Colon (tissue), 2 donors: Measurements from ENCODE around the gene GTF2F1.
"Not testable (repeated sequence)": the region's sequence is repeated elsewhere in the genome, so short reads cannot be mapped to it uniquely, and the experiment has no call there.

Experiments
- FAIRE-seq: peaks from 2 replicates; lab custom pipeline; 2012; peaks lifted over from hg19 to GRCh38; lab: Jason Lieb, UNC
- donor health status: control.
- donor health status: control.

The GTF2F1 gene

DNA sequence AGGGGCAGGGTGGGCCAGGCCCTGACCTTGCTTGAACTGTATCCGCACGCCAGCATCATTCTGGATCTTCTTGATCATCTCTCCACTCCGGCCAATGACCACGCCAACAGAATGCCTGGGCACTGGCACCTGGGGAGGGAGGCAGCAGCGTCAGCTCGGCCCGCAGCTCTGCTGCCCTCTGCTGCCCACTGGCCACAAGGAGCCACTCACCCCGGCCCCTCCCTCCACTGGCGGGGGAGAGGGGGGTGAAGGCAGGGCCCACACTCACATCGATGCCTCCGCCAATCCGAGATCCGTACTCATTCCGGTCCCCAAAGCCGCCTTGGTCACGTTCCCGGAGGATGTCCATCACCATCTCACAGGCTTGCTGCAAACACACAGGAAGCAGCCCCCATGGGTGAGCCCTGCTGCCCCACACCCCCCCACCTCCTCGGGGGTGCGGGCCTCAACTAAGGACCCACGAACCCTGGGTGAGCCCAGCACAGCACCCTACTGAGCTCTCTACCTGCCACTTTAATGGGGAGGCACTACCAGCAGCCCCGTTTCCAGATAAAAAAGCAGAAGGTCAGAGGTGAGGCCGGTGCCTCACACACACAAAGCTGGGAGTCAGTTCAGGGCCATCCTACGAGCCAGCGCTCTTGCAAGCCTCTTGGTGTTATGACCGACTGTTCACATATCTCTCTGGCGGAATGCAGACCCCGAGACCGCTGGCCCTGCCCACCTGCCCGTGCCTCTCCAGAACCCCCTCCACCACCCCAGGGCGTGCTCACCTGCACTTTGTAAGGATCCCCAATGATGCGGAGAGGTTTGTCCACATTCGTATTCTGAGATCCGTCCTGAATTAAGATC lies 25.0 kb upstream of the GTF2F1 start:
- no peak for FAIRE-seq

DNA sequence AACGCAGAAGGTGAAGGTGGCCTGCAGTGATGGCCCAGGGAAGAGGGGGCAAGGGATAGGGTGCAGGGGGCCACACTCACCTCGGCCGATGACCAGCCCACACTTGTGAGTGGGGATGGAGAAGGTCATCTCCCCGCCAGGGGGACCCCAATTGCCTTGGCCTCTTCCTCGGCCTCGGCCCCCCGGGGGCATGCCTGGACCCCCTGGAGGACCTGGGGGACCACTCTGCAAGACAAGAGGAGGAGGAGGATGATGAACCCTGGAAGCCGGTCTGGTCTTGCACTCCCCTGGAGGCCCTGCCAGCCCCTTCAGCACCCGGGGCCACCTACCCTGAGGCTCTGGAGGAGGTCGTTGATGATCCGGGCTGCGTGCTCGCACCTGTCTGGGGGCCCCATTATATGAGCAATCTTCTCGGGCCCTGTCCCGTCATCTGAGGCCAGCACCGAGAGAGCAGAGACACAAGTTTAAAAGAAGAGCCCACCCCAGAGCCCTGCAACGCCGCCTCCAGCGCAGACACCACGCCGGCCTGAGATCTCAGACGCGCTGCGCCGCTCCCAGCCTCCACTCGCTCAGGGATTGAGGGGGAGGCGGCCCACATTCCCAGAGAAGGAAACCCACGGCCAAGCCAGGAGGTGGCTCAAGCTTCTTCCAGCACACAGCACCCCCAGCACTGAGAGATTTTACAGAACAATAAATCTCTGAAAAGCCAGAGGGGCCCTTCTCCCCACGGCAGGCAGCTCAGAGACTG lies 23.9 kb upstream of the GTF2F1 start:
- no peak for FAIRE-seq

DNA sequence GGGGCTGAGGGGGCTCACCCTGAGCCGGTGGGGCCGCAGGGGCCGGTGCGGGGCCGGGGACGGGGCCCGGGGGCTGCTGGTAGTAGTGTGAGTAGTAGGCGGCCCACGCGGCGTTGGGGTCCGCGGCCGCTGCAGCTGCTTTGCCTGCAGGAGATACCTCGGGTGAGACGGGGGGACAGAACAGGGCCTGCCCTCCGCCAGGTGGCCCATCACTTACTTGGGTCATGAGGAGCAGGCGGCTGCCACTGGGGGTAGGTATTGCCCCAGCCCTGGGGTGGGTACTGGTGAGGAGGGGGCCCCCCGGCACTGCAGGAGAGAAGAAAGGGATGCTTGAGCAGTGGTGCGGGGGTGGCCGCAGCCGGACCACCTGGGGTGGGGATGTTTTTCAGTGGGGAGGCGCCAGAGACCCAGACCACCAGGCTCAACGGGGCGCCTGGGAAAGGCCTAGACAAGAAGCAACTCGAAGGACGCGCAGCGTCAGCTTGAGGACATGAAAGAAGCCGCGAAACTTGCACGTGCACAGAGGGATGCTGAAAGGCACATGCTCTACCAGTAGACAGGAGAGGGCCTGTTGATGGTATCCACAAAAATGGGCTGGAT lies 22.7 kb upstream of the GTF2F1 start:
- FAIRE-seq, result no peak

DNA sequence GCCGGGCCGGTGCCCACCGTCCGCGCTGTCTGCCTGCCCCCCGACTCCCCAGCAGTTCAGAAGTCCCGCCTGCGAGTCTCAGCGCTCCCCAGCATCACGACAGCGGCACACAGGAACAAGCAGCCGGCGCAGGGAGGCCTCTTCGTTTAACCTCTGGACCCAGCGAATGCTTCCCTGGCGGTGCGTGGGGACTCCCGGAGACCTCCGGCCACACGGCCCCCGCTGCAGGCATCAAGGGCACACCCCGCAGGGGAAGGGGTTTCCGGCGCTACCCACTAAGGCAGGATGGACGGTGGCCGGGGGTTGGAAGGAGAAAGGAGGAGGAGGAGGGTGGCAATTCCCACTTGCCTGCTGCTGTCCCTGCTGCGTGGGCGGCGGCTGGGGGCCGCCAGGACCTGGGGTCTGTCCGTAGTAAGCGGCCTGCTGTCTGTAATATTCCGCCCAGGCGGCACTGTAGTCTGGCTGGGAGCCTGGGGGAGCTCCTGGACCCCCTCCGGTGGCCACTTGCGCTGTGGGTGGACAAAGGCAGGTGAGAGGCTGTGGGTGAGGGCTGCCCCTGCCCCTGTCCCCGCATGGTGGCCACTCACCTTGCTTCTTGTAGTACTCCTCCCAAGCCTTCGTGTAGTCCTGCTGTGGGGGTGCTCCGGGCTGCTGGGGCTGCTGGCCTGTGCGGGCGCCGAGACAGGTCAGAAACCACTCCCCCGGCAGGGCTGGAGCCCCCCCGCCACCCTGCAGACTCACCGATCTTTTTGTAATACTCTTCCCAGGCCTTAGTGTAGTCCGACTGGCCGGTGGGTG lies 22.0 kb upstream of the GTF2F1 start:
- FAIRE-seq, result no peak

DNA sequence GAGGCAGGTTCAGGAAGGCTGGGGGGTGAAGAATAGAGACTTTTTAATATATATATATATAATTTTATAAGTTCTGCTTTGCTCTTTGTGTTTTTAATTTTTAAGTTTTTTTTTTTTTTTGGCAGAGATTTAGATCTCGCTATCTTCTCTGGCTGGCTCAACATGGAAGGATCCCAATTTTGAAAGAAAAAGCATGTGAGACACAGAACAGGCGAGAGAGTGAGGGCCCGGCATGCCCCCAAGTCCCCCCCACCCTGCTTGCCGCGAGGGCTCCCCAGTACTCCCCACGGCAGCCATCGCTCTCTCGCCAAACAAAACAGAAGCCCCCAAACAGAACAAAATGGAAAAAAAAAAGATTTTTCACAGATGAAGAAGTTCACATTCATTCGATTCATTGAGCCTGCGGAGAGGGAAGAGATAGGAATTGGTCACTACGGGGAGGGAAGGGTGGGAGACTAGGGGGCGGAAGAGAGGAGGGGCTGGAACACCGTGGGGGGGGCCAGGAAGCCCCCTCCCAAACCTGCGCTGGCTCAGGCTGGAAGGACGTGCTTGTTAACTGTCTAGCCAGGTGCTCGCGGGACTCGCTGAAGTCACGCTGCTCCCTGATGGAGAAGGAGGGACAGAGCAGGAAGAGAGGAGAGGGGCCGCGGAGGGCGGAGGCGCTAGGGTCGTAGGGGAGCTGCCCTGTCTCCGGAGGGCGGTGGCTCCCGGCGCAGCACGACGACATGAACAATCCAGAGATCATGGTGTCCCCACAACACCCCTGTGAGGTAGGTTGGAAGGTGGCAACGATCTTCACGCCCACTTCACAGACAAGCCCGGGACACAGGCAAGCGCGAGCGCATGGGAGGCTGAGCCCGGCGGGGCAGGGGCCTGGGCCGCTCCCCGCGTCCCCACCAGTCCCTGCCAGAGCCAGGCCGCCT lies 21.0 kb upstream of the GTF2F1 start:
- FAIRE-seq, result no peak

DNA sequence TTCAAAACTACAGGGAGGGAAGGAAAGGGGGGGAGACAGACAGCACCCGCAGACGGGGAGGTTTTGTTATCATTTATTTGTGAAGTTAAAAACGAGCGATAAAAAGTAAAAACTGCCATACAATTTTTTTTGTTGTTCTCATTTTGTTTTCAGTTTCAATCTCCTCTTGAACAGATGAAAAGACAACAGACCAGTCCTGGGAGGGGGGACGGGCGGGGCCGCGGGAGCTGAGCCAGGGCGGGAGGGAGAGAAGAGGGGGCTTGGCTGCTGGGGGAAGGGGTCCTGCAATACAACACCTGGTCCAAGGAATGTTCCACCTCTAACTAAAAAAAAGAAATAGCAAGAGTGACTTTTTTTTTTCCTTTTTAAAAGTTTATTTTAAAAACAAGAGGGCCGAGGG lies 20.3 kb upstream of the GTF2F1 start:
- FAIRE-seq, result no peak

DNA sequence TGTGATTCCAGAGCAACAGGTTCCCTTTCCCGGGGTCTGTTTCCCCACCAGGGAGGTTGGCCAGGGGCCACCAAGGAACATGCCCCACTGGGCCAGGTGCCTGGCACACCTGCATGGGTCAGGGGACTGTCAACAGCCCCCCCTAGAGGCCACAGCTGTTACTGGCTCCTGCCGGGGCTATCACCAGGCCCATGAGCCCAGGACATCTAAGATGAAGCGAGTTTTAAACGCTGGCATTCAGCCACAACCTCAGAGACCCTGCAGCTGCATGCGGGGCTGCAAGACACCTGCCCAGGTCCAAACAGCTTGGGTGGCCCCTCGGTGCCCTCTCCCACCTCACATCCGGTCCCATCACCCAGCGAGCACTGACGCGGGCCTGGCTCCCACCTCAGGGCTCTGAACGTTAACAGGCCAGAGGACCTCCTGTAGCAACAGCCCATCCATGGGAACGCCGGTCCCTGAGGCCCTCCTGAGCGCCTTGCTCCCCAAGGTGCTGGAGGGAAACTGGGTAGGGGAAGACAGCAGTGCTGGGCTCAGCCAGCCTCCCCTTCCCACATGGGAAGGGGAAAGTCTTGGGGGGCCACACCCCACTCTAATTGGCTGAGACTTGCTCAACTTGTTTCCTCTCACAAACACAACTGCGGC lies 19.6 kb upstream of the GTF2F1 start:
- no peak for FAIRE-seq

DNA sequence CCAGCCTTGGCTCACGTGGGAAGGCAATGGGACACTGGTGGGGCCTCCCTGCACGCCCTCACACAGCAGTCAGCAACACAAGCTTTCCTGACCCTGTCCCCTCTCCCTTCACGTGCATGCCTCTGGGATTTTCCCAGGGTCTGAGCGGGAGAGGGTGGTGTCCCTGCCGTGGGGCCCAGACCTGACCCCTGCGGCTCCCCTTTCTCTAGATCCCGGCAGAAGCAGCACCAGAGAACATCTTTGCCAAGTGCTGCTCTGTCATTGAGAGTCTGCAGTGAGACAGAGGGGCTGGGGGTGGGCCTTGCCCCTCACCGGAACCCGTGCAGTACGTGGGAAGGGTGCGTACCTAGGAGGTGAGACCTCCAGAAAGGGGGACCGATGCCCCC lies 19.1 kb upstream of the GTF2F1 start:
- FAIRE-seq, result no peak

DNA sequence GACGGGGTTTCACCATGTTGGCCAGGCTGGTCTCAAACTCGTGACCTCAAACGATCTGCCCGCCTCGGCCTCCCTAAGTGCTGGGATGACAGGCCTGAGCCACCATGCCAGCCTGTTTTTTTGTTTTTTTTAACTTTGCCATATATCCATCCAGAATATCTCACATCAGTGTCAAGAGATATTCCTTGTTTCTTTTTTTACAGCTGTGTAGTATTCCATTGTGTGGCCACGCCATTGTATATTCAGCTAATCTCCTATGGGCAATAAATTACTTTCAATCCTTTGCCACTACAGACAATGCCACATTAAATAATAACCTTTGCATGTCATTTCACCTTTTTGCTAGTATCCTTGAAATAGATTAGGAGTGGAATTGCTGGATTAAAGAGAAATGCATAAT lies 16.4 kb upstream of the GTF2F1 start:
- no peak for FAIRE-seq

DNA sequence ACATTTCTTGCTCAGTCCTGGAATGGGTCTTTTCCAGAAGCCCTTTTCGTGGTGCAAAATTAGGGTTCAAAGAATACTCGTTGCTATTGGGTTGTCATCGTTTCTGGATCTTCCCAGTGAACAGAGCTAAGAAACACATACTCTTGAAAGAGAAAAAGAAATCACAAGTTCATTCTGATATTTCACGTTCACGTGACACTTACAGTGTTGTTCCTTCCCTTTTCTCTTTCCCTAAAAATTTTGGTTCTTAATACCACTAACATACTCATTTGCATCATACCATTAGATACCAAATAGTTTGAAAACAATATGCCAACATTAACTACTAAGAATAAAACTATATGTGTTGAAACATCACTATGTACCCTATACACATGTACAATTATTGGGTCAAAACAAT lies 13.4 kb upstream of the GTF2F1 start:
- FAIRE-seq, result no peak

DNA sequence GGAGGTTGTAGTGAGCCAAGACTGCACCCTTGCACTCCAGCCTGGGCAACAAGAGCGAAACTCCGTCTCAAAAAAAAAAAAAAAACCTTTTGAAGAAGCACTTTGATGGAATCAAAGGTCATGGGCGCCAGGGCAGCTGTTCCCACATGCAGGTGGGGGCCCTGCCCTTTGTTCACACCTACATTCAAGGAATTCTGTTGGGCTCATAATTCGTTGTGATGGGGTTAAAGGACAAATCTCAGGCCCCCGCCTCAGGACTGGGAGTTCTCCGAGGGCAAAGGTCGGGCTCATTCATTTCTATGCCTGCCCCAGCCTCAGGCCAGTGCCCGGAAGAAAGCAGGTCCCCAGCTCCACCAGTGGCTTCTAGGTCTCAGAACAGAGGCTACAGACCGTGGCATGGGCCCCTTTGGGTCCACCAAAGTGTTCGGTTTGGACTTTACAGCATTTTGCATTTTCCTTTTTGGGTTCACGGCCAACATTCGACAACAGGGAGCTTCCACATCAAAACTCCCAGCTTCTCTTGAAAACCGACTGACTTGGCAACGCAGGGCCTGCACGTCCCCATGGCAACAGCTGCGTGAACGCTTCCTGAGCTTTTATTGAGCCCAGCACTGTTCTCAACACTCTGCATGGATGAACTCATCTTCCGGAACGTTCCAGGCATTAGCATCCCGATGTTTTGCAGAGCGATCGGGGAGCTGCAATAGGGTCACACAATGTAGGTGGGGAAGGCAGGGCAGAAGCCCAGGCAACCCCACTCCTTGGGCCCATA lies 10.1 kb upstream of the GTF2F1 start:
- FAIRE-seq, result no peak

DNA sequence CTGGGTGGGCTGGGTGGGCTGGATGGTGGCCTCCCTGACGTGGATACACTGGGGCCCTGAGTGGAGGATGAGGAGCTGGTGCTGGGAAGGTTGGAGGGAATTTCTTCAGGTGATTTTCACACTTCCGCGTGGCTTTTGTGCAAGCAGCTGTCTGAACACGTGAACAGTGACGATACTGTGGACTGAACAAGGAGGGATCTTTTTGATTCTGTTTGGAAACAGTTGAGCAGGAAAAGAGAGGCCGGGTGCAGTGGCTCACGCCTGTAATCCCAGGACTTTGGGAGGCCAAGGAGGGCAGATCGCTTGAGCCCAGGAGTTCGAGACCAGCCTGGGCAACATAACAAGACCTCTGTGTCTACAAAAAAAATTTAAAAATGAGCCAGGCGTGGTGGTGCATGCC lies 9.1 kb upstream of the GTF2F1 start:
- no peak for FAIRE-seq

DNA sequence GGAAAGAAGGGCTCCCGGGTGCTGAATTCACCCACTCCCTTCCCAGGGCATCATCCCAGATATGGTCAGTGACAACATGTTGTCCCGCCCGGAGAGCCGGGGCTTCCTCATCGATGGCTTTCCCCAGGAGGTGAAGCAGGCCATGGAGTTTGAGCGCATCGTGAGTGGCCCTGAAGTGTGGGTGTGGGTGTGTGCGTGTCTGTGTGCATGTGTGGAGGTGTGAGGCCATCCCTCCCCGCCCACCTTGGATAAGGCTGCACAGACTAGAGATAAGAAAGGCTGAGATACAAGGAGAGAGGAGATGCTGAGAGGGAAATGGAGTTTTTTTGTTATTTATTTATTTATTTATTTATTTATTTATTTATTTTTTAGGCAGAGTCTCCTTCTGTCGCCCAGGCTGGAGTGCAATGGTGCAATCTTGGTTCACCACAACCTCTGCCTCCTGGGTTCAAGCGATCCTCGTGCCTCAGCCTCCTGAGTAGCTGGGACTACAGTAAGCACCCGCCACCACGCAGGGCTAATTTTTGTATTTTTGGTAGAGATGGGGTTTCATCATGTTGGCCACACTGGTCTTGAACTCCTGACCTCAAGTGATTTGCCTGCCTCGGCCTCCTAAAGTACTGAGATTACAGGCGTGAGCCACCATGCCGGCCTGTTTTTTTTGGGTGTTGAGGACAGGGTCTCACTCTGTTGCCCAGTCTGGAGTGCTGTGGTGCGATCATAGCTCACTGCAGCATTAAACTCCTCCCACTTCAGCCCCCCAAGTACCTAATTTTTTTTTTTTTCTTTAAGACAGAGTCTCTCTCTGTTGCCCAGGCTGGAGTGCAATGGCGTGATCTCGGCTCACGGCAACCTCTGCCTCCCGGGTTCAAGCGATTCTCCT lies 7.3 kb upstream of the GTF2F1 start:
- FAIRE-seq, result not testable (repeated sequence)

DNA sequence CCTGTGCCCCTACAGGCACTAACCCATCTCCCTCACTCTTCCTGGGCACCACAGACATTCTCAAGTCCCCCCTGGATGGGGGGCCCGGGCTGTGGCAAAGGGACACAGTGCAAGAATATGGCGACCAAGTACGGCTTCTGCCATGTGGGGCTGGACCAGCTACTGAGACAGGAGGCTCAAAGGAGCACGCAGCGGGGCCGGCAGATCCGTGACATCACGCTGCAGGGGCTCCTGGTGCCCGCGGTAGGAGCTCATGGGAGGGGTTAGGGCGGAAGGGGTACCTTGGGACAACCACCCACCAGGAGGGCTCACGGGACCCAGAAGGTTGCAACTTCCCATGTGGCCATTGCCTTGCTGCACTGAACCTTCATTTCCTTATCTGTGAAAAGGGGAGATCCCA lies 3.3 kb upstream of the GTF2F1 start:
- FAIRE-seq, result no peak

DNA sequence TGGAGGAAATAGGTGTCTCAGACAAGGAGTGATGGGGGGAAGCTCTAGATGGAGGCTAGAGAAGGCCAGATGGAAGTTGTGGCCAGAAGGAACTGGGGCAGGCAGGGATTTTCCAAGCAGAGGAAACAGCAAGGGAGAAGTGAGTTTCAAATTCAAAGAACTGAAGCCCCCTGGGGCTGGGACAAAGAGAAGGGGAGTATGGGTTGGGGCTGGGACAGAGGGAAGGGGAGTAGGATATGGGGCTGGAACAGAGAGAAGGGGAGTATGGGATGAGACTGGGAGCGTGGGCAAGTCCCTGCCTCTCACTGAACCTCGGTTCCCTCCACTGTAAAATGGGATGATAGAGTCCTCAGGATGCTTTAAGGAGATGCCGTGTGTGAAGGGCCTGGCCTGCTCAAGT lies 1.9 kb upstream of the GTF2F1 start:
- FAIRE-seq, result no peak

DNA sequence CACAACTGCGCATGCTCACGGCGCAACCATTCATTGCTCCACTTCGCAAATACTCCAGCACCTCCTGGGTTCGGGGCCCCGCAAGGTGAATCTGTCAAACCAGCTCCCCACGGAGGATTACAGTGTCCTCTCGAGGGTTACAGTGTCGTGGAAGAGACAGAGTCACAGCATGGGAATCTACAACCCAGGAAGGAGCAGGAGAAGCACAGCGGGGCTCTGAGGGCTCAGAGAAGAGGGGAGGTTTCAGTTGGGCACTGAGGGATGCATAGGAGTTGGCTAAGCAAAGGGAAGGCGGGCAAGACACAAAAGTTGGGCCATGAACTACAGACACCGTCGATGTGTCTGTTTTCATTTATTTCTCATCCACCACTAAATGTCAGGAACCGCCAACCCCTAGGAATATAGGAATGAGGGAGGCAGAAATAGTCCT lies 1.0 kb upstream of the GTF2F1 start:
- FAIRE-seq, result no peak

DNA sequence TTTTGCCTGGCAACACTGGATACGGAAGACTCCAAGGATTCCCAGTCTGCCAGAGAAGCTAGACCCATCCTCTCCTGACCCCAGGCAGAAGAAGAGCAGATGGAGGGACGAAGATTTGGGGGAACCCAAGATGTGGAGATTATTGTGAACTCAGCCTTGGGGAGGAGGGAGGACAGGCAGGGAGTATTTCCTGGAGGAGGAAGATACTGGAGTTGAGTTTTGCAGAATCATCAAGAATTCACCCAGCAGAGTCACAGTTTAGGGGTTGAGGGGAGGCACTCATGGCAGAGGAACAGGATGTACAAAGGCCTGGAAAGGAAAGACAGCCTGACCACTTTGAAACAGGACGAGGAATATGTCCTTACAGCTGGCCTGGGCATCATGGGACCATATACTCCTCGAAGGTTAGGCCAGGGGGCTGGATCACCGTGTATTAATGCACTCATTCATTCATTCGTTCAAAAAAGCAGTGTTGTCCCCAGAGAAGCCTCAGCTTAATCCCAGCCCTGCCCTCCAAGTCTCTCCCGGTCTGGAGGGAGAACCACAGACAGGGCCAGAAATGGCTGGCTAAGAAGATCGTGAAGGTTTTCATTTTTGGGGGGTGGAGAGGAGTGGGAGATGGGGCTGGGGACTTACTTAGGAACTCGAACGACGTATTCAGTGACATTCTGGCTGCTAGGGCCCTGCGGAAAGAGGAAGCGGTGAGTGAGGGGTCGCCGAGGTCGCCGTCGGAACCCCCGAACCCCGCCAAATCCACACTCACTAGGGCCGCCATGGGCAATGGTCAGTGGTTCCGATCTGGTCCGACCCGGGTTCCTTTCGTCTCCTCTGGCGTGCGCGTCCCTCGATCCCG lies 517 bp downstream of the GTF2F1 start:
- FAIRE-seq, result no peak

DNA sequence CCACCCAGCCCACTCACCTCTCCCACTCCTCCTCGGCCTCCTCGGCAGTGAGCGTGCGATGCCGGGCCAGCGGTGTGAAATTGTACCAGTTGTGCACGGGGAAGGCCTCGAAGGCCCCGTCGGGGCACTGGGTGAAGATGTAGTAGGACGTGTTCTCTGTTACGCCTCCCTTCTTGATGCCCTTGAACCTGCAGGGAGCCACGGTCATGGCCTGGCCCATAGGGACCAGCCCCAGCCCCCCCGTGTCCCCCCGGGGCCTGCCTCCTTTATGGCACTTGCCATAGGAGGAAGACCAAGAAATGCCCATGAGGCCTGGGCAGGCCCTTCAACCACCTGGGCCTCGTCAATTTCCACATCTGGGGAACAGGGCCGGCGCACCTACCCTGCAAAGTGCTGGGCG lies 5.6 kb downstream of the GTF2F1 start:
- FAIRE-seq, result no peak
